GM23248 (cell line): ENCODE measurements around the gene PACSIN1. TPM values are rescaled to one million over a fixed set of nuclear protein-coding genes. Genes with fewer than 3 reads are reported as not detected.

Source experiments
- DNase-seq: peaks from one replicate; pipeline ENCODE4 v3.0.0-alpha.2; 2015
- H2AFZ ChIP-seq: fragments of 200-600 bp; sonication (generic); 2 replicates; pipeline ENCODE4 v1.6.1; 2016; ENCODE audit warnings: antibody characterized with exemption
- H3F3A ChIP-seq: fragments of 200-600 bp; sonication (generic); 2 replicates; pipeline ENCODE4 v1.6.1; 2016; ENCODE audit warnings: mild to moderate bottlenecking, antibody characterized with exemption, mixed run types; ENCODE audit not compliant: insufficient read depth
- H3K27ac ChIP-seq: fragments of 200-600 bp; sonication (generic); 2 replicates; pipeline ENCODE4 v1.5.1; 2016; ENCODE audit warnings: mild to moderate bottlenecking
- H3K27me3 ChIP-seq: fragments of 200-600 bp; sonication (generic); replicated peaks from 2 replicates; pipeline ENCODE4 v1.6.1; 2016; ENCODE audit warnings: mild to moderate bottlenecking; ENCODE audit not compliant: insufficient read depth
- H3K36me3 ChIP-seq: fragments of 200-600 bp; sonication (generic); 2 replicates; pipeline ENCODE4 v1.6.1; 2016; ENCODE audit warnings: low read depth, mild to moderate bottlenecking
- H3K4me1 ChIP-seq: fragments of 200-600 bp; sonication (generic); 2 replicates; pipeline ENCODE4 v1.6.1; 2016; ENCODE audit warnings: mild to moderate bottlenecking; ENCODE audit not compliant: insufficient read depth
- H3K4me2 ChIP-seq: fragments of 200-600 bp; sonication (generic); one replicate; pipeline ENCODE4 v1.6.1; 2016; ENCODE audit warnings: mild to moderate bottlenecking; ENCODE audit not compliant: unreplicated experiment
- H3K4me3 ChIP-seq: fragments of 200-600 bp; sonication (generic); 2 replicates; pipeline ENCODE4 v1.5.1; 2016; ENCODE audit warnings: mild to moderate bottlenecking
- H3K79me2 ChIP-seq: fragments of 200-600 bp; sonication (generic); 2 replicates; pipeline ENCODE4 v1.6.1; 2016; ENCODE audit warnings: mild to moderate bottlenecking; ENCODE audit not compliant: insufficient read depth
- H3K9ac ChIP-seq: fragments of 200-600 bp; sonication (generic); 2 replicates; pipeline ENCODE4 v1.6.1; 2016; ENCODE audit warnings: mild to moderate bottlenecking
- H3K9me2 ChIP-seq: fragments of 200-600 bp; sonication (generic); 2 replicates; pipeline ENCODE4 v1.6.1; 2016; ENCODE audit warnings: mixed run types, mild to moderate bottlenecking, moderate library complexity; ENCODE audit not compliant: insufficient read depth
- H3K9me3 ChIP-seq: fragments of 200-600 bp; sonication (generic); one replicate; pipeline ENCODE4 v1.6.1; 2017; ENCODE audit warnings: low read depth
- H4K20me1 ChIP-seq: fragments of 200-600 bp; sonication (generic); 2 replicates; pipeline ENCODE4 v1.6.0; 2016; ENCODE audit not compliant: insufficient read depth
- EZH2 ChIP-seq: fragments of 200-600 bp; sonication (generic); IDR thresholded peaks from 2 replicates; pipeline ENCODE4 v1.6.1; 2018; ENCODE audit warnings: antibody characterized with exemption, mild to moderate bottlenecking; ENCODE audit not compliant: insufficient read depth, poor library complexity, severe bottlenecking
- EZH2phosphoT487 ChIP-seq: fragments of 200-600 bp; sonication (generic); IDR thresholded peaks from 2 replicates; pipeline ENCODE4 v1.6.1; 2018; ENCODE audit warnings: antibody characterized with exemption, moderate library complexity, mild to moderate bottlenecking, low read depth; ENCODE audit not compliant: insufficient read depth
- WGBS, 2 experiments: methylation state at CpG; one replicate each; pipeline ENCODE4 v1.1.6; 2015 to 2017; ENCODE audit warnings: low lambda C conversion rate in 2 of 2, low coverage in 1 of 2; ENCODE audit errors: missing lambda C conversion rate in 2 of 2; 5-methylcytosine and 5-hydroxymethylcytosine counted together
- in situ Hi-C: fragments of 300-500 bp; cut with MboI; formaldehyde crosslinking; loops from 2 replicates; pipeline ENCODE4 v1.15.0; 2020
- polyA plus RNA-seq: library from polyadenylated mRNA; unstranded; fragments of >200 nt; fragmentation: Nextera tagmentation; extraction: Ambion mirVana; gene quantifications from 2 replicates; pipeline ENCODE4 v1.2.1, GENCODE V29; 2016
- total RNA-seq: library from RNA; depleted of rRNA; stranded (reverse); fragments of >200 nt; shearing (Covaris generic); gene quantifications from 2 replicates; pipeline ENCODE4 v1.2.3, GENCODE V29; 2014

Gene PACSIN1
- total and polyA plus RNA-seq, 2 experiments from 2014 or later, result not detected

- in situ Hi-C loops, result no loop called here
- no peaks in the 10 kb centered on the region for H3K79me2 ChIP-seq
- 28 to 30% methylated on average over 2 of the region's 2 CpGs for WGBS, 2 experiments
Observed at GRCh38 chr6:34457382-34457741, 8.5 kb upstream of the PACSIN1 start.

GRCh38 chr6:34457742-34458735, 7.8 kb upstream of the PACSIN1 start:
- no peak overlapping the region for H3K4me2 ChIP-seq
- H3F3A ChIP-seq, result no peaks in the 10 kb centered on the region
- no peak overlapping the region for H3K27ac ChIP-seq
- H4K20me1 ChIP-seq, result no peaks in the 10 kb centered on the region
- WGBS, 2 experiments, result 72 to 78% methylated on average over 14 of the region's 14 CpGs
- no peak overlapping the region for H3K4me3 ChIP-seq
- H3K4me1 ChIP-seq, result no peaks in the 10 kb centered on the region
- H3K9ac ChIP-seq, result no peak overlapping the region
- H2AFZ ChIP-seq, result no peak overlapping the region
- no peaks in the 10 kb centered on the region for H3K9me2 ChIP-seq
- in situ Hi-C loops, result no loop called here
- no peak for TF ChIP-seq EZH2
- no peak for TF ChIP-seq EZH2phosphoT487
- no peaks in the 10 kb centered on the region for H3K36me3 ChIP-seq
- H3K9me3 ChIP-seq, result no peaks in the 10 kb centered on the region
- H3K79me2 ChIP-seq, result no peaks in the 10 kb centered on the region
- DNase-seq, result no peak
- no peaks in the 10 kb centered on the region for H3K27me3 ChIP-seq

More at GRCh38 chr6:34457382-34457741, 8.5 kb upstream of the PACSIN1 start:
- H3K36me3 ChIP-seq, result no peaks in the 10 kb centered on the region
- H3K9ac ChIP-seq, result no peak overlapping the region
- no peaks in the 10 kb centered on the region for H3K9me2 ChIP-seq
- H3F3A ChIP-seq, result no peaks in the 10 kb centered on the region
- no peak for TF ChIP-seq EZH2
- TF ChIP-seq EZH2phosphoT487, result no peak
- no peak overlapping the region for H3K4me2 ChIP-seq
- DNase-seq, result no peak
- no peaks in the 10 kb centered on the region for H3K4me1 ChIP-seq
- no peak overlapping the region for H3K27ac ChIP-seq
- no peaks in the 10 kb centered on the region for H4K20me1 ChIP-seq
- H2AFZ ChIP-seq, result no peak overlapping the region
- H3K27me3 ChIP-seq, result no peaks in the 10 kb centered on the region
- H3K9me3 ChIP-seq, result no peaks in the 10 kb centered on the region
- no peak overlapping the region for H3K4me3 ChIP-seq

- H3K27me3 ChIP-seq, result peaks cover 4% of the 10 kb centered on the region; the same call in 1 of the 2 replicates
- H3K27ac ChIP-seq, result no peak overlapping the region
- H3K4me2 ChIP-seq, result no peak overlapping the region
- no peaks in the 10 kb centered on the region for H3F3A ChIP-seq
- H3K9ac ChIP-seq, result no peak overlapping the region
- no peaks in the 10 kb centered on the region for H3K79me2 ChIP-seq
- H3K9me2 ChIP-seq, result no peaks in the 10 kb centered on the region
- no peak overlapping the region for H2AFZ ChIP-seq
- no peaks in the 10 kb centered on the region for H3K36me3 ChIP-seq
- TF ChIP-seq EZH2phosphoT487 (no peak), EZH2 (no peak)
- in situ Hi-C loops, result no loop called here
- H3K4me3 ChIP-seq, result no peak overlapping the region
- H3K9me3 ChIP-seq, result no peaks in the 10 kb centered on the region
- H3K4me1 ChIP-seq, result no peaks in the 10 kb centered on the region
- H4K20me1 ChIP-seq, result no peaks in the 10 kb centered on the region
- WGBS, 2 experiments, result 37 to 40% methylated on average over 6 of the region's 6 CpGs
- peak; percentile 65 for DNase-seq
Observed at GRCh38 chr6:34459899-34460593, 5.8 kb upstream of the PACSIN1 start.

GRCh38 chr6:34460796-34461507, 4.9 kb upstream of the PACSIN1 start:
- no peak overlapping the region for H3K4me3 ChIP-seq
- no peak overlapping the region for H2AFZ ChIP-seq
- no peaks in the 10 kb centered on the region for H3K36me3 ChIP-seq
- H3K4me1 ChIP-seq, result no peaks in the 10 kb centered on the region
- no peaks in the 10 kb centered on the region for H4K20me1 ChIP-seq
- no peaks in the 10 kb centered on the region for H3K79me2 ChIP-seq
- H3K27me3 ChIP-seq, result peaks cover 10% of the 10 kb centered on the region
- H3K9ac ChIP-seq, result no peak overlapping the region
- 66 to 75% methylated on average over 5 of the region's 5 CpGs for WGBS, 2 experiments
- no peaks in the 10 kb centered on the region for H3K9me2 ChIP-seq
- no peaks in the 10 kb centered on the region for H3F3A ChIP-seq
- no peak overlapping the region for H3K27ac ChIP-seq
- TF ChIP-seq EZH2 (no peak), EZH2phosphoT487 (no peak)
- H3K9me3 ChIP-seq, result no peaks in the 10 kb centered on the region
- in situ Hi-C loops, result no loop called here
- no peak overlapping the region for H3K4me2 ChIP-seq
- peak; percentile 37 for DNase-seq
